GM12874 (cell line): ENCODE data around the gene SMOC1.

Experiments used
- CTCF ChIP-seq: IDR thresholded peaks from 2 replicates; pipeline ENCODE4 v1.5.1; 2011; ENCODE audit warnings: low read depth, mild to moderate bottlenecking, control low read depth, low read length, moderate library complexity; ENCODE audit not compliant: insufficient read depth

Gene SMOC1

DNA sequence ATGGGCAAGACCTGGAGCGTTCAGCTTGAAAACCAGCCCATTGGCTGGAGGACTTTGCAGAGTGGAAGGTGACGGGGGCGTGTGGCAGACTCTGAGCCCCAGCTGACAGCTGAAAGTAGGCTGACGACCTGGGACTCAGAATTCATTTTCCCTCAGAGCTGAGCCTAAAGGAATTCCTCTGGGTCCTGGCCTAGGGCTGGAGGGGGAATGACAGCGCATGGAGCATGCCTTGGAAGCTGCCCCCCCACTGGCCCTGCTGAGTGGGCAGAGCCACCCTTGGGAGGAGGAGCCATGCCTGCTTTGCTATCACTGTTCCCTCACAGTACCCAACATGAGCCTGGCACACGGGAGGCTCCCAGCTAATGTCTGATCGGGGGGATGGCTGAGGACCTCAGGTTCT is 25.4 kb upstream of the SMOC1 start:
- TF ChIP-seq CTCF, result no peak

- TF ChIP-seq CTCF, result no peak
Observed at GRCh38 chr14:69854598-69854997, 24.6 kb upstream of the SMOC1 start.

- no peak for TF ChIP-seq CTCF
Observed at GRCh38 chr14:69855180-69855832, 23.9 kb upstream of the SMOC1 start.

- no peak for TF ChIP-seq CTCF
Observed at GRCh38 chr14:69858801-69859200, 20.4 kb upstream of the SMOC1 start.

GRCh38 chr14:69859591-69859990 is 19.6 kb upstream of the SMOC1 start:
- TF ChIP-seq CTCF, result no peak

GRCh38 chr14:69860221-69860620 is 19.0 kb upstream of the SMOC1 start:
- TF ChIP-seq CTCF, result no peak

DNA sequence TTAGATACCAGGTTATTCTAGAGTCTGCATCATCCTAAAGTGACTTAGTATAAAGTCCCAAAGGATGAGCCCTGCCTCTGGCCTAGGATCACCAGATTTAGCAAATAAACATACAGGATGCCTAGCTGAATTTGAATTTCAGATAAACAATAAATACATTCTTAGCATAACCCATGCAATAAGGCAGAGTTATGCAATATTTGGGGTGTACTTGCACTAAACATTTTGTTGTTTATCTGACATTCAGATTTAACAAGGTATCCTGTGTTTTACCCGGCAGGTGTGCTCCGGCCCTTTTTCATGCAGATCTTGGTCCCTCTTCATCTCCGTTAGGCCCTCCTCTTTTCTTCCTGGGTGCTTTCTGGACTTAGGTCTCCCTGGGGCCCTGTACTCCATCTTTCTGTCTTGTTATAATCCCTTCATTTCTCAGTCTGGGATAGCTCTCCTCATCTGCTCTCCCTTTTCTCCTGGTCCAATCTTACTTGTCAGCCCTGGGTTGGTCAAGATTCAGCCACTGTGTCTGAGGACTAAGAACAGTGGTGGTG is 18.1 kb upstream of the SMOC1 start:
- TF ChIP-seq CTCF, result no peak
